GM21786 (cell line): Measurements from ENCODE around the gene ALDH4A1.
A peak's percentile ranks its signal among the peaks of the same experiment; 100 is the strongest.

Experiments used
- ATAC-seq: cut with Tn5 transposase; IDR thresholded peaks from one replicate; pipeline ENCODE4 v1.9.1; 2021; ENCODE audit not compliant: unreplicated experiment

The ALDH4A1 gene

DNA sequence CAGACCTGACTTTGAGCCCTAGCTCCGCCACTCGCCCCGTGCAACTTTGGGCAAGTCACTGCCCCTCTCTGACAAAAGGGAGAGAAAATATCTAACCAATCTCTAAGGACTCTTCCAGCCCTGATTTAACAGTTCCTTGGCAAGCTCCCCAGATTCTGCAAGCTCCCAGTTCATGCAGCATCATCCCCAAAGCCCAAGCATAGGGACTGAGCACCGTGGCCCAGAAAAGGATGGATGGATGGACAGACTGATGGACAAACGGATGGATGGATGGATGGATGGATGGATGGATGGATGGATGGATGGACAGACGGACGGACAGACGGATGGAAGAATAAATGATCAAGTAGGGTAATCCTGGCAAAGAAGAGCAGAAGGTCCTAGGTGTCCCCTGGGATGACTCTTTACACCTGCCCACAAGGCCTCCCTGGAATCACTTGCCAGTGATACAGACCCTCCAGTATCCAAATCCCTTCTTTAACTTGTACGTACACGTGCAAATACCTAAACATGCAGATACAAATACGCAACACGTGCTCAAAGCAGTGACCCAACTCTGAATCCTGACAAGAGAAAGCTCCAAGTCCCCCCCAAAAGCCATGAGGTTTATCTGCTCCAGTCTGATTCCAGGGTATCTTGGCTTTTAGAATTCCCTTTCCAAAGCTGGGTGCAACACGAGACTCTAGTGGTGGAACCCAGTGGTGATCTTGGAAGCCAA, 38.1 kb upstream of the ALDH4A1 start:
- ATAC-seq: no peak

DNA sequence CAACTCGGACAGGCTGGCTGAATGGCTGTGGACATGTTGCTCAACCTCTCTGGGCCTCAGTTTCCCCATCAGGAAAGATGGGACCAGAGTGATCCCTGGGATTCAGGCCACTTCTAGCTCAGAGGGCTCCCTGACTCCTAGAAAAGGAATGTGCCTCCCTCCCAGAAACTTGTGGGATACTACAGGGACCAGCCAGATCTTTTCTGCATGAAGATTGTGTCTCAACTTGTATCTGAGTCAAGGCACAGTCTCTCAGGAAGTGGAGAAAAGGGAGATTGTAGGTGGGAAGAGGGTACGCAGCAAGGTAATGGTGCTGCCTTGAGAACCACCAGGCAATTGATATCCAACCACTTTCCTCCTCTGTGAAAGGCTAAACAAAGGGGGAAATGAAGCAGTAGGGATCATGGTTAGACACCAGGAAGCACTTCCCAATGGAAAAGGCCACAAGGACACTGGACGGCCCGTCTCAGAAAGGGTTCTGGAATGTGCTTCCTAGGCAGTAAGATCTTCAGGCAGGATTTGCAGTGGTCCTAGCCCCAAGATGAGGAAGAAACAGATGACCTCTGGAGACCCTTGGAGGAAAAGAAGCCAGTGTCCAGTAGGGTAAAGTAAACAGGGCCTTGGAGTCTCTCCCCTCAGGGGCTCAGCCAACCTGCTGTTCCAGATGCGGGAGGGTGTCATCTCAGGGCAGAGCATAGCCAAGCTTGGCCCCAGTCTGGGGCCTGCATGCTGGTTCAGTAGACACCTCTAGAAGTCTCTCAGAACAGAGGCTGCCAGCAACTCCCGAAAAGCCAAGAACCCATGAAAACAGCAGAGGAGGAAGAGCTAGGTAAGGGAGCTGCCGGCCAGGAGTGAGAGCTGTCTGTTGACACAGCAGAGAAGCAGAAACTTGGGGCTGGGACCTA, 37.3 kb upstream of the ALDH4A1 start:
- ATAC-seq: no peak

DNA sequence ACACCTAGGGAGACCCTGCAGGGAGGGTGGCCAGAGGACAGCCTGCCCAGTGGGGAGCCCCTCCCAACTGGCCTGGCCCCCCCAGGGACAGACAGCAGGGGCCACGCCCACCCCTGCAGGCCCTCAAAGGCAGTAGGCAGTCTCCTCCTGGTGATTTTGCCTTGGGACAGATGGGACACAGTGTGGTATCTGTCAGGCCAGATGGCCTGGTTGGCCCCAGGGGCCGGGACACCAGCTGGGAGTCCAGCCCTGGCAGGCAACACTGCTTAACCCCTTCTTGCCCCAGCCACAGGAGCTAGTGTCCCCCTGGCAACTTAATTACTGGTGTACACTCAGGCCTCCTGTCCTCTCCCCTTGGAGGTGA, 36.3 kb upstream of the ALDH4A1 start:
- ATAC-seq: no peak

DNA sequence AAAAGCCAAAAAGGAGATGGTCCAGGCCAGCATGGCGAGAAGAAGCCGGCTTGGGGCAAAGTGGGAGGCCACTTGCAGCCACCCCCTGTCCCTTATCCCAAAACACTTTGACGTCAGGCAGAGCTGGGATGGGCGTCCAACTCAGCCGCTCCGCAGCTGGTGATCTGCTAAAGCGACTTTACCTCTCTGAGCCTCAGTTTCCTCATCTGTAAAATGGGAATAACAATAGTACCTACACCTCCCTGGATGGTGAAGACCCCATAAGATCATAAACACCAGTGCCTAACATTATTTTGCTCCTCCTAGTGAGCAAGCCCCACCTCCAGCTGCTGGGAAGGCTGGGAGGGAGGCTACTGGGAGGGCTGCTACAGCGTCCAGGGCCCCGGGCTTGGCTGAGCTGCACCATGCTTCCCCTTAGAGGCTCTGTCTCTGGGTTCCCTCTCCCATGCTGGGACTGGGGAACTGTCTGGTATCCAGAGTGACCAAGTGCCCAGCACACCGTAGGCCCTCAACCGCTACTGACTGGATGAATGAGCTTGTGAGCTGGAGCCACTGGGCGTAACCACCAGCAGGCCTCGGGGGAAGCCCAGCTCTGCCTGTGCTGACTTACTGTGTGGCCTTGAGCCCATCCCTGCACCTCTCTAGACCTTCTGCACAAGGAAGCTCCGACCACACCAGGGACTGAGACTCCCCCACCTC, 35.8 kb upstream of the ALDH4A1 start:
- no peak for ATAC-seq

DNA sequence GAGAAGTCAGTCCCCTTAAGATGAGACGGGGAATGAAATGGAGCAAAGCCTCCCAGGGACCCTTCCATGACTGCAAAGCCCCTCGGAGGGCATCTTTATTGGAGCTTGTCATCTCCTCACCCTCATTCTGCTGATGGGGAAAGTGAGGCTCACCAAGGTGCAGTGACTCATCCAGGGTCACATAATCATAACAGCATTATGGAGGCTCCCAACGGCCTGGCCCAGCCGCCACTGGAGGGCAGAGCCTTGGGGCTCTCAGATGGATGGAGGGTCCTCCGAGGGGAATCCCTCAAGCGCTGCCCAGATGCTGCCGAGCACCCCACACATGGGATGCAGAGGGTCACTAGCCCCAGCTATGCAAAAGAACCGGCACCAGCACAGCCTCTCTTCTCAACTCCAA, 35.2 kb upstream of the ALDH4A1 start:
- ATAC-seq: no peak

DNA sequence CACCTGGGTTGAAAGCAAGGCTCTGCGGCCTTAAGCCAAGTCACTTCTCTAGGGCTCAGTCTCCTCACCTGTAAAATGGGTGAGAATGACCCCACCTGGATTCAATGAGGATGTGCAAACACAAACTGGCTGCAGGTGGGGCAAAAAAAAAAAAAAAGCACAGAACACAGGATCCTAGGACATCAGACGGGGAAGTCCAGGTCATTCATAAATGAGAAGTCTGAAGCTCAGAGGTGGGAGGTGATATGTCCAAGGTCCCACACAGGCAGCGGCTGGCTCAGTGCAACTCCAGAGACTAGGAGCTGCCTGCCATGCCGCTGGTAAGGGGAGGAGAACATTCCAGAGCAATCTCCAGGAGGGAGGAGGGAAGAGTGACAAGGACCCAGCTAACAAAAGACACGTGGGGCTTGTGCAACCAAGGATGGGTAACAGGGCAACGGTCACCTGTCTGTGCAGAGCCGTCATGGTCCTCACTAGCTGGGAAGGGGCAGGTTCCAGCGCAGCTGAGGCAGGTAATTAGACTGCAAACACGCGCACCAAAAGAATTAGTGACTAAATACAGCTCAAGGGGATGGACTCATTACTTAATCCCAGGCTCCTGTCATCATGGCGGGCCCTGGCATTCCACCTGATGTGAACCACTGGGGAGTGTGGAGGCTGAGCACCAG, 34.6 kb upstream of the ALDH4A1 start:
- ATAC-seq: no peak

DNA sequence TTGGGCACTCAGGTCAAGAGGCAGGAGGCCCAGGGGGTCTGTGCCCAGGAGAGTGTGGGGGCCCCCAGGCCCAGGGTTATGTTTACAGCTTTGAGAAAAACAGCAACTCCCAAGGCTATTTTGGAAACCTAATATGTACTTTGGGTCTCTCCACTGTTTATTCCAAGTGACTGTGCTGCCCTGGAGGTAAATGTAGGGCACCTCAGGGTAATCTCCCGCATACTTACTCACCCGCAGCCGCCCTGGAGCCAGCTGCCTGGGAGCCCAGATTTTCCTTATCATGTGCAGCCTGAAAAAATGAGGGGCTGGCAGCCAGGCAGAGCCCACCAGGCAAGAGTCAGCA, 34.1 kb upstream of the ALDH4A1 start:
- ATAC-seq: no peak

DNA sequence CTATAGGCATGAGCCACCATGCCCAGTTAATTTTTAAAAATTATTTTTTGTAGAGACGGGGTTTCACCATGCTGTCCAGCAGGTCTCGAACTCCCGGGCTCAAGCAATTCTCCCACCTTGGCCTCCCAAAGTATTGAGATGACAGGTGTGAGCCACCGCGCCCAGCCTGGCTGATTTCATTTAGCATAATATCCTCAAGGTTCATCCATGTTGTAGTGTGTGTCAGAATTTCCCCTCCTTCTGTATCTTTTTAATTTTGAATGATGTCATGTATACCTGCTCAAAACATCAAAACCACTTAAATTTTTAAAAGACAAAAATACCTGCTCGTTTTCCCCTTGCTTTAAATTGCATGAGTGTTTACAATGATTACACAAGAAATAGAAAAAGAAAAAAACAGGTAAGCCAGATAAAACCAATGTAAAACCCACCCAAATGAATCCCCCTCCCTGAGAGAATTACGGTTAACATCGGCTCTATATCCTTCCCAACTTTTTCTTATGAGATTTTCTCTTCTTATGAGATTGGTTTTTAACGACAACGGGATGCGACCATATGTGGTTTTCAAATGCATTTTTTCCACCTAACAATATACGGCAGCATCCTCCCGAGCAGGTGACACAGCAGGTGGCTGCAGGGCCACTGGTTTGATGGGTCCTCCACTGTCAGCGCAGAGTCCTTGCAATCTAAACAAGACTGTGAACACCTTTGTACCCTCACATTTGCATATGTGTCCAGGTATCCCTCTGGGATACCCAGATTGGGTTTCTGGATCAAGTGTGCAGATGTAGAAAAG, 32.0 kb upstream of the ALDH4A1 start:
- ATAC-seq: no peak

DNA sequence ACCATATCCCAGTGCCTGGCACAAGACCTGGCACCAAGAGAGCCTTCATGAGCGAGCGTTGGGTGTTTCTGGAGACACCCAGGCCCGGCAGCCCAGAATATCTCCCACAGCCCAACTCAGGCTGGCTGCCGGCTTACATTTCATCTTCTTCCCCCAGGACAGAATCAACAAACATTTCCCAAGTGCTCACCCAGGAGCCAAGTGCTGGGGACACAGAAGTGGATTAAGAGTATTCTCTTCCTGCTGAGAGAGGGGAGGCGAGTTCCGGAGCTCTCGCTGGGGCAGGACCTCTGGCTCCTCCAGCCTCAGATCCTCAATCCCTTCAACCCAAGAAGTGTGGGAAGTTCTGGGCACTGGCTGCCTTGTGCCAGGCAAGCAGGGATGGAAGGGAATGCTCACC, 30.5 kb upstream of the ALDH4A1 start:
- no peak for ATAC-seq

DNA sequence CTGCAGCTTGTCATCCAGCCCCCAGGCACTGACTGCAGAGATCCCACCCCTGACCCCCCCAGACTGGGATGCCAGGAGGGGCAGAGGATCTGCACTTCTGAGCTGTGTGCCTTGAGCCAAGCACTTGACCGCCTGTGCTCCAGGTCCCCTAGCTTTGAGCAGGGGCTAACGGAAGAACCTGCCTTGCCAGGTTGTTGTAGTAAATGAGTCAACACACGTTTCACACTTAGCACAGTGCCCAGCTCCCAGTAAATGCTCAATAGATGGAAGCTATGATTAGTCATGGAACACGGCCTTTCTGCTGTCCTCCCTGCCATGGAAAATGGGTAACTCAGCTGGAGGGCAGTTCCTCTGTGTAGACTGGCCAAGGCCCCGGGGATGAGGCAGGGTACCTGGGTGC, 30.0 kb upstream of the ALDH4A1 start:
- ATAC-seq: no peak

DNA sequence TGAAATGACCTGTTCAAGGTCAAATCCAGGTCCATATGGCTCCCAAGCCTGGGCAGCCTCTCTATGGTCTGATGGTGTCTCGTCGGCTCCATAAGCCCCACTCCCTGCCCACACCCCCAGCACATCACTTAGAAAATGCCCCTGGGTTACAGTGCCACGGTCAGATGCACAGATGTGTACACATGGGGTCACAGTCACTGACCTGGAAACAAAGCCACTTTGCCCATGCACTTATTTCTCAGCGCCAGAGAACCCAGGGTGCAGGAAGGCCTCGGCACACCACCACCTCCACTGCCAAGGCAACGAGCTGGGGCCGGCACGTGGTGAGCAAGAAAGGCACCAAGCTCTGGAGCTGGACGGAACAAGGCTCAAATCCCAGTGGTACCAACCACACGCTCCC, 29.4 kb upstream of the ALDH4A1 start:
- no peak for ATAC-seq

DNA sequence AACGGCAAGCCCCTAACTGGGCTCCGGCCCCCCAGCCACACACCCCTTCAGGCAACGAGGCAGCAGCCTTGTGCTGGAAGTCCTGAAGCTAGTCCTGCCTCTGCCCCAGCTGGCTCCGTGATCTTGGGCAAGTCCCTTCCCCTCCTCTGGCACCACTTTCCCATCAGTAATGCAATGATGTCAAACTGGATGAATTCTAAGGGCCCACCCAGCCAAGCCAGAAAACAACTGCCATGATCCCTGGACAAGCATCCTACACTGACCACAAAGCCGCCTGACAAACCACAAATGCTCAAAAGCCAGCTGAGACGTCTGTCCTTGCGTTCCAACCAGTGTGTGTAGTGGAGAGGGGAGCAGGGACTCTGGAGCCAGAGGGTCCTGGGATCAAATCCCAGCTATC, 27.3 kb upstream of the ALDH4A1 start:
- no peak for ATAC-seq

DNA sequence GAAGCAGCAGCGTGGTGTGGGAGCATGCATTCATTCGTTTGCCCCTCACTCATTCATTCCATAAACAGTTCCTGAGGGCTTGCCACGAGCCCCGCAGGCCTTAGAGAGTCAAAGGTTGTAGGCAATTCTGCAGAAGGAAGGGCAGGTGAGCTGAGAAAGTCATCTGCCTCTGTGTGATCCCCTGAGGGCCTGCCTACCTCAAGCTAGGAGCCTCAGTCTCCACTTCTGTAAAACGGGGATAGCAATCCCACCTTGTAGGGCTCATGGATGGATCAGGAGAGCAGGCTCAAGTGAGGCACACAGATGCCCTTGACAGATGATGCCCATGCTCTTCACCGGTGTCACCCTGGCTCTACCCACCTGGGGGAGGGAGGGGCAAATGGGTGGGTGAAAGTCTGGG, 26.6 kb upstream of the ALDH4A1 start:
- ATAC-seq: no peak

DNA sequence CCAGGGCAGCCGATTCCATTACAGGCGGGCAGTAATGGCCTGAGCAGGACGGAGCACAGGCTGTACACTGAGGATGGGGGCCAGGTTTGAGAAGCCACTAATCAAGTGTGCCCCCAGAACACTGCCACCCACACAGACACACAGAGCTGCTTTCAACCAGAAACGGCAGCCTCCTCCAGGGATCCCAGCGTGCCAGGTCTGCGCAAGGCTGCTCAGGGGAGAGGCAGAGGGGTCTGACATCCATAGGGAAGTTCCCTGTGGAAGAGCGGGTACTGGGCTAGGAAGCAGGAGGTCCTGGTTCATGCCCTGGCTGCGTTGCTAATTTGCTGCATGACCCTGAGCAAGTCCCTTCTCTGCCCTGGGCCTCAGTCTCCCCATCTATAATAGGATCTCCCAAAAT, 26.1 kb upstream of the ALDH4A1 start:
- ATAC-seq: no peak

DNA sequence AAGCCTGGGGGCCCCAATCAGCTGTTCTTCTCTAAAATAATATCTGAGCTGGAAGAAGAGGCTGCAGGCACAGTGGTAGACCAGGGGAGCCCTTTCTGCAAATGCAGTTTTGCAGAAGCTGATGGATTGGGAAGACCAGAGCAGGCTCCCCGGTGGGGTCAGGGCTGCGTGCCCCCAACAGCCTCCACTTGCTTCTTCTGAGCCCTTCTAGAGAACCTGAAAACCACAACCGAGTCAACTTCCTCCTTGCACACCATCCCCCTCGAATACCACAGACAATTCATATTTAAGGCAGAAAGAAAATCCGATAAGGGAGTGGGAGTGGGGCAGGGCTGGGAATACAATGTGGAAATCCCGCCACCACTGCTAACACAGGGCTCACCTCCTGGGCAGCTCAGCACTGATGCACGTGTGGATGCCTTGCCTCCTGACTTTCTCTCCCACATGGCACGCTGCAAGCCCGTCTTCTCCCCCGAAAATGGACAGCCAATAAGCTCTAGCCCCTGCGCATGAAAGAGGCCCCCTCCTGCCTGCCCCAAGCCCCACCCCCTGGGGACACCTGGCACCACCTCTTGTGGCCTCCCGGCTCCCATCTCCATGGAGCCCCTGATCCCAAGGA, 25.4 kb upstream of the ALDH4A1 start:
- no peak for ATAC-seq

DNA sequence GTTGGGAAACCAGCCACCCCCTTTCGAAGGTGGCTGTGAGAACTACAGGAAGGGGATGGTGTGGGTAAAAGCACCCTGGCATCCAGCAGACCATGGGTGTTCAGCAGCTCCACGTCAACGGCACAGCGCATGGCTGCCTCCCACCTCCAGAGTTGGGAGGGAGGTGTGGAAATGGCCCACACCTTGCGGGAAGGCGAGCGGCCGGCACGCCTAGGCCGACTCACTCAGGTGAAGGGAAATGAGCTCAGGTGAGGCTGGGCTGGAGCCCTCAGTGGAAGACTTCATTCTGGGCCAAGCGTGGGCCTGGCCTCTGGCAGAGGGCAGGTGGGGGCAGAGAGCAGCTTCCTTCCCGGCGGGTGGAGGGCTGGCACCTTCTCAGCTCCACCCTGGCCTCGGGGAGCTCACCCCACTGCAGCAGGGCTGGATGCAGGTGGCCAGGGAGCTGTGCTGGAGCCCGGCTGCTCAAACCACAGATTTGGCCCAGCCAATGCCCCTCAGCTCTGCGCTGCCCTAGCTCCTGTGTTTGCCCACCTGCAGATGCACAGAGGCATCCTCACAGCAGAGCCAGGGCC, 24.8 kb upstream of the ALDH4A1 start:
- ATAC-seq: no peak

DNA sequence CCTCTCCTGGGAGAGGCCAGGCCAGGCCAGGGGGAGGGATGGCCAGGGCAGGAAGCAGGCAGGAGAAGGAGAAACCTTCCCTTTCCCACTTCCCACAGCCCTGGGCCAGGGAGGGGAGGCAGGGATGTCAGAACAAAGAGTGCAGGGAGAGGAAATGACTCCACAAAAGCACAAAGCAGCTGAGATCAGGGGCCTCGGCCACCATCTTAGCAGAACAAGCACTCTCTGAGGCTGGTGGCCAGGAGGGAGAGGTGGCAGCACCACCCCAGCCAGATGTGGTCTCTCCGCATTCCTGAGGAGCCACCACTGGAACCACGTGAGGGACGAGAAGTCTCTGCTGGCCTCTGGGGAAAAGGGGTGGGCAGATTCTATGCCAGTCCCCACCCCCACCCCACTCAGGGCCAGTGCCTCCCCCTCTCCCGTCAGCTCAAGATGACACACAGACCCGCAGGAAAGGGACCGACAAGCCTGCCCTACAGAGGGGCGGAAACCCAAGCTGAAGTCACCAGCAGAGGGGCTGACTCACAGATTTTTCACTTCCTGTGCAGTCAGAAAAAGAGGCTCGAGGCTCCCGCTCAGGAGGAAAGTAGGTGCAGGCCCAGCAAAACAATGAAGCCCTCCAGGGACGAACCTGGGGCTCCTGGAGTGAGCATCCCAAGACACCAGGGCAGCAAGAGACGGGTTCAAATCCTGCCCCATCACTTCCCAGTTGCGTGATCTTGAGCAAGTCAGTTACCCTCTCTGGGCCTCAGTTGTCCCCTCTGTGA, 24.1 kb upstream of the ALDH4A1 start:
- peak; percentile 76 for ATAC-seq

DNA sequence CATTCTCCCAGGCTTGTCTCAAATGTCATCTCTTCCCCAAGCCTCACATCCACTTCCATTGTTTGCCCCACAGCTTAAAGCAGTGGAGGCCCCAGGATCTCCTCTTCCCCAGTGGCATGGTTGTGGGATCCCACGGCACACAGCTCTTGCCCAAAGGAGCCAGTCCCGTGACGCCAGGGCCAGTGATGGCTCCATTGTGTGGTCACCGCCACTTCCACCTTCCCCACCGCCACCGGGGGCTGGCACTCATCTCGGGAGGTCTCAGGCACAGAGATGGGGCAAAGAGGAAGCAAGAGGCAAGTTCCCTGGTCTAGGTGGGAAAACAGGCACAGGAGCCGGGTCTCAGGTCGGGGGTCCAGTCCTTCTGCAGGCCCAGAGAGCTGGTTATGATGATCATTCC, 22.9 kb upstream of the ALDH4A1 start:
- ATAC-seq: no peak

DNA sequence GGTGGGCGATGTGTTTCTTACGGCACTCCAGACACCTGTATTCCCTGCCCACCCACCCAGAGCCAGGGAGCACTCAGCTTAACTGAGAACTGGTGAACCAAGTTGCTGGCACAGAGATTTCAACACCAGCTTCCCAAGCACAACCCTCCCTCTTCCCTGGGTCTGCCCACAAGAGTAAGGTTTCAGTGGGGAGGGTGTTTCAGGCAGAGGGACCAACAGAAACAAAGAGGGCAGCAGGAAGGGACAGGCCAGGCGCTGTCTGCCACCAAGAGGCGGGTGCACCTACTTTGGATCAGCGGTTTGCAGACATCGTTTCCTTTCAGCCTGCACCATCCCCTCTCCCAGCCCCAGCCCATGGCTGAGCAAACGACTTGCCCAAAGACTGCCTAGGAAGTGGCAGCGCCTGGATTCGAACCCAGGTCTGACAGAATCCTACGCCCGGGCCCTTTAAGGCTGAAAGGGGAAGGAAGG, 21.9 kb upstream of the ALDH4A1 start:
- ATAC-seq: no peak
